SK-MEL-5 (cell line): ENCODE results near the gene IMP4. TPM values are rescaled to one million over a fixed set of nuclear protein-coding genes. Genes with fewer than 3 reads are reported as not detected.

Source experiments
- DNase-seq: peaks from one replicate; pipeline ENCODE4 v3.0.0-alpha.2; 2016; ENCODE audit warnings: low read depth, low spot score
- in situ Hi-C: cut with HindIII; loops from 2 replicates; pipeline ENCODE4 v1.10.0; 2016; ENCODE audit warnings: low sequenced_read_pairs, high pct_unique_total_duplicates, low pct_unique_long_range_greater_than_20kb
- polyA plus RNA-seq, 2 experiments: library from polyadenylated mRNA; depleted of rRNA; stranded (reverse); fragments of >200 nt; gene quantifications; 2 replicates each; pipeline ENCODE4 v1.2.3, GENCODE V29; 2015
- total RNA-seq: library from RNA; depleted of rRNA; stranded (reverse); fragments of >200 nt; shearing (Covaris generic); gene quantifications from 2 replicates; pipeline ENCODE4 v1.2.3, GENCODE V29; 2014; rRNA removed

IMP4 gene
- total RNA-seq = 90.2 and 95.5 TPM in 2 replicates
- 145 and 153 TPM in 2 replicates for polyA plus RNA-seq (2015; cell fraction: cytosol; rRNA removed)
- 255 and 296 TPM in 2 replicates for polyA plus RNA-seq (2015; cell fraction: nucleus; rRNA removed)

DNA sequence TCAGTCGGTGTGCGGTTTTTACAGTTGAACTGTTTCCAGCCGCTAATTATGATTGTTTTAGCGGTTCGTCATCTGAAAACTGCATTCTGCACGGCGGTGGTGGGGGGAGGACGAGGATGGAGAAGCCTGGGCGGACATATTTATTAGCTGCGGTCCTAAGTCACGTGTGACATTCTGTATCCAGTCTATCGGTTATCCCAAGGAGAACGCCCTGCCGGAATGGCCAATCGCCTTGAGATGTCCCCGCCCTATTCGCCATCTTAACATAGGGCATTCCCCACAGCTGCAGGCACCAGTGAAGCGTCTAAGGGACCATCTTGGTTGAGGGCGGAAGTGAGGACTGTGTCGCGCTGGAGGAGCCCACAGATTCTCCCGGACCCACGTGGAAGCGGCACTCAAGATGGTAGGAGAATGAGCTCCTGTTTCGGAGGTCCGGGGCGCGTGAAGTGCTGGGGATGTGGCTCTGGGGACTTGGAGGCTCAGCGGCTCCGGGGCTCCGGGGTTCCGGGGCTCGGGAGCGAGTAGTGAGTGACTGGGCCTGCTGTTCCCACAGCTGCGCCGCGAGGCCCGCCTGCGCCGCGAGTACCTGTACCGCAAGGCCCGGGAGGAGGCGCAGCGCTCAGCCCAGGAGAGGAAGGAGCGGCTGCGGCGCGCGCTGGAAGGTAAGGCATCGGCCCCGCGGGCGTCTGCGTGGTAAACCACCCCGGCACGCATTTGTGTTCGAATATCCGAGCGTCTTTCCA is at the start of gene IMP4:
TSS of gene IMP4 (plus strand) at position 365 of the 743 bp plus-strand sequence. CDS start at position 401, 36 bp downstream.
- DNase-seq = peak; percentile 99
- in situ Hi-C loops = no loop called here

DNA sequence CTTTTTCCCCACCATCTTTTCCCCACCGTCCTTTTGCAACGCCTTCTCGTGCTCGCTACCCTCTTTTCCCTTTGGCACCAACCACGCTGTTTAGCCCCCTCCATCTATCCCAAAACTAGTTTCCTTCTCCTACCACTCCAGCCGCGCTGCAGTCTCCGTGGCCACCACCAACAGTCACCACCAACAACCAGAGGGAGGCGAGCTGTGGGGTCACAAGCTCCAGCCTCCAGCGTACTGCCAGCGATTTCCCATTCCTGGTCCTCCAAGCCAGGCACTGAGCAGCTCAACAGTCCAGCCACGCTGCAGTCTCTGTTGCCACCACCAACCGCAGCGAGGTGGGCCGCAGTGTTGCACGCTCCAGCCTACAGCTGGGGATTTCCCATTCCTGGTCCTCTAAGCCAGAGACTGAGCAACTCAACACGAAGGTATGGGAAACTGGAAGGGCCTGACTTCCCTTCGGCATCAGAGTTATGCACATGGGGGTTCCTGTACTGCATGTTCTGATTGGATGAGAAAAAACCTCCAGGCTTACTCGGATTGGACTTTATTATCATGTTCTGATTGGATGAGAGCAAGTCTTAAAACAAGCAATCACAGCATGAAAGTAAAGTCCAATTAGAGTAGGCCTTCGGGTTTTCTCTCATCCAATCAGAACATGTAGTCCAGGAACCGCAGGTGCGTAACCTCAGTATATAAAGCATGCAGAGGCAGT is 42.3 kb upstream of the IMP4 start:
- no peak for DNase-seq
- in situ Hi-C loops = no loop called here

- in situ Hi-C loops = no loop called here
- no peak for DNase-seq
Observed at GRCh38 chr2:130300970-130301348, 41.7 kb upstream of the IMP4 start.

- in situ Hi-C loops = no loop called here
- DNase-seq = no peak
Observed at GRCh38 chr2:130302164-130302886, 40.4 kb upstream of the IMP4 start.

DNA sequence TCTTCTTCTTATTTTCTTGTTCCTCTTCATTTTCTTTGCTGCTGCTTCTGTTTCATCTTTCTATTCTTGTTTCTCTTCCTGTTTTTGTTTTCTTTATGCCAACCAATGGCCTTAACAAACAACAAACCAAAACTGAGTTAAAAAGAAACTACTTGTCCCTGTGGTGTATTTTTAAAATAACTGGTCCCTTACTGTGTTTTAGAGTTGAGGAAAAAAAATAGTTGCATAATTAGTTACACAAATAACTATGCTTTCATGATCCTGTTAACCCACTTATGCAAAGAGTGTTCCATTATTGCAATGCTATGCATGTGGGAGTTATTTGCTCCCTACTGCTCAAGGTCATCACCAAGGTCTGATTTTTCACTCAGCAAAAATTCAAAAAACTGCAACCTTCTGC is 39.5 kb upstream of the IMP4 start:
- in situ Hi-C loops = no loop called here
- DNase-seq = no peak

GRCh38 chr2:130304726-130305125 is 38.0 kb upstream of the IMP4 start:
- no peak for DNase-seq
- in situ Hi-C loops = no loop called here

- DNase-seq = no peak
- in situ Hi-C loops = no loop called here
Observed at GRCh38 chr2:130307850-130308249, 34.8 kb upstream of the IMP4 start.

GRCh38 chr2:130310881-130311280 is 31.8 kb upstream of the IMP4 start:
- in situ Hi-C loops = no loop called here
- no peak for DNase-seq

DNA sequence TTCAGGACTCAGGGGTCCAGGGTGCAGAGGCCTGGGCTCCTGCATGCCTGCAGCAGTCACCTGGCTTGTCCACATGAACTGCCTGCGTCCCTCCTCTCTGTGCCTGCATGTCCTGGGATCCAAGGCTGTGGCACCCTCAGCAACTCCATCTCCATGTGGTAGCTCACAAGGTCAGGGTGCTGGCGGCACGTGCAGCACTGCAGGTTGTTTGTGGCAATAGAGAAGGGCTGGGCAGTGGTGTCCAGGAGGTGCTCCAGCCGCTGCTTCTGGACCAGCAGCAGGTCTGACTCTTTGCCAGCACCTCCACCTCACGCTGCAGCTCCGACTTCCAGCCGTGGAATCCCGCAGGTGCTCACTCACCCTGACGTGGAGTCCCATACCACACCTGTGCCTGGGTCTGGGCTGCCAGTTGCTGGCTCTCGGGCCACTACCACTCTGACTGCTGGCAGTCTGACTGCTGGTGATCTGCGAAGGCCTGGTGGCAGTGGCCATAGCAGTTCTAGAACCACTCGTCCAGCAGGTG is 28.8 kb upstream of the IMP4 start:
- no peak for DNase-seq
- in situ Hi-C loops = no loop called here

- in situ Hi-C loops = no loop called here
- DNase-seq = no peak
Observed at GRCh38 chr2:130314377-130314776, 28.3 kb upstream of the IMP4 start.

- no peak for DNase-seq
- in situ Hi-C loops = no loop called here
Observed at GRCh38 chr2:130316596-130316995, 26.1 kb upstream of the IMP4 start.

GRCh38 chr2:130318906-130319305 is 23.8 kb upstream of the IMP4 start:
- in situ Hi-C loops = no loop called here
- DNase-seq = no peak

- DNase-seq = no peak
- in situ Hi-C loops = no loop called here
Observed at GRCh38 chr2:130319536-130319935, 23.2 kb upstream of the IMP4 start.

GRCh38 chr2:130327703-130328527 is 14.8 kb upstream of the IMP4 start:
- DNase-seq = no peak

GRCh38 chr2:130328710-130329109 is 14.0 kb upstream of the IMP4 start:
- DNase-seq = peak; percentile 5
- in situ Hi-C loops = no loop called here

More at GRCh38 chr2:130327703-130328527, 14.8 kb upstream of the IMP4 start:
- in situ Hi-C loops = no loop called here

GRCh38 chr2:130332271-130333073 is 10.2 kb upstream of the IMP4 start:
- DNase-seq = peak; percentile 72
- in situ Hi-C loops = no loop called here
